Measurements from ENCODE around the gene TMEM150A.
"Not testable (repeated sequence)": the region's sequence is repeated elsewhere in the genome, so short reads cannot be mapped to it uniquely, and the experiment has no call there.

Gene TMEM150A

DNA sequence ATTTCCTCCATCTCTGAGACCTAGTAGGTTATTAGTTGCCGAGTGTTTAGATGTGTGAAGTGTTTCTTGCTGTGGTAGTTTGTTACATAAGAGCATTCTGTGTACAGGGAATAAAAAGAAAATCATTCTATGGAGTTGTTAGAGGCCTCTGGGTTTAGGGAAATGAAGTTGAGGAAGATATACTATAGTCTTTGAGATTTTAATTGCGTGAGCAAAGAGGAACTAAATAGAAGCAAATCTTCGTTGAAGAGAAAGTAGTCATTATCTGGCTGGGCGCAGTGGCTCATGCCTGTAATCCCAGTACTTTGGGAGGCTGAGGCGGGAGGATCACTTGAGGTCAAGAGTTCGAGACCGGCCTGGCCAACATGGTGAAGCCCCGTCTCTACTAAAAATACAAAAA lies 32.5 kb upstream of the TMEM150A start:
- Histone ChIP-seq H3K36me3 (replicated peaks) (peaks cover 74% of the 10 kb centered on the region), H3K4me3 (ENCODE audit: low read depth, low read length) (no peak overlapping the region), H3K27me3 (replicated peaks) (no peaks in the 10 kb centered on the region), H3K27ac (no peak overlapping the region)
- in situ Hi-C loops (cut with HindIII; ENCODE audit: low pct_ligation_motif_present, low sequenced_read_pairs), result no loop called here
- TF ChIP-seq, protein P1, sequence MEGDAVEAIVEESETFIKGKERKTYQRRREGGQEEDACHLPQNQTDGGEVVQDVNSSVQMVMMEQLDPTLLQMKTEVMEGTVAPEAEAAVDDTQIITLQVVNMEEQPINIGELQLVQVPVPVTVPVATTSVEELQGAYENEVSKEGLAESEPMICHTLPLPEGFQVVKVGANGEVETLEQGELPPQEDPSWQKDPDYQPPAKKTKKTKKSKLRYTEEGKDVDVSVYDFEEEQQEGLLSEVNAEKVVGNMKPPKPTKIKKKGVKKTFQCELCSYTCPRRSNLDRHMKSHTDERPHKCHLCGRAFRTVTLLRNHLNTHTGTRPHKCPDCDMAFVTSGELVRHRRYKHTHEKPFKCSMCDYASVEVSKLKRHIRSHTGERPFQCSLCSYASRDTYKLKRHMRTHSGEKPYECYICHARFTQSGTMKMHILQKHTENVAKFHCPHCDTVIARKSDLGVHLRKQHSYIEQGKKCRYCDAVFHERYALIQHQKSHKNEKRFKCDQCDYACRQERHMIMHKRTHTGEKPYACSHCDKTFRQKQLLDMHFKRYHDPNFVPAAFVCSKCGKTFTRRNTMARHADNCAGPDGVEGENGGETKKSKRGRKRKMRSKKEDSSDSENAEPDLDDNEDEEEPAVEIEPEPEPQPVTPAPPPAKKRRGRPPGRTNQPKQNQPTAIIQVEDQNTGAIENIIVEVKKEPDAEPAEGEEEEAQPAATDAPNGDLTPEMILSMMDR (IDR thresholded peaks at IDR 0.05; ENCODE audit: low read depth, low read length, missing control alignments), result no peak
- no peak for DNase-seq

DNA sequence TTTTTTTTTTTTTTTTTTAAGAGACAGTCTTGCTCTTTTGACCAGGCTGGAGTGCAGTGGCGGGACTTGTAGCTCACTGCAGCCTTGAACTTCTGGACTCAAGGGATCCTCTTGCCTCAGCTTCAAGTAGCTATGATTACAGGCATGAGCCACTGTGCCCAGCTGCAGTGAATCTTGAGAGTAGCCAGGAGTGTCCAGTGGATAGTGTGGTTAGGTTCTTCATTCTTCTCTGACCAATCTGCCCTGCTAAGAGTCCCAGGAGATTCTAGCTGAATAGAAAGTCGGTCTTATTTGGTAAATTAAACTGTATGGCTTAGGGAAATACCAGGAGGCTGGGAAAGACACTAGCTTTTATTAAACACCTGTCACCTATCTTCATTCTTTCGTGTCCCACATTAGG lies 28.8 kb upstream of the TMEM150A start:
- peaks cover 72% of the 10 kb centered on the region for H3K36me3 ChIP-seq (replicated peaks)

DNA sequence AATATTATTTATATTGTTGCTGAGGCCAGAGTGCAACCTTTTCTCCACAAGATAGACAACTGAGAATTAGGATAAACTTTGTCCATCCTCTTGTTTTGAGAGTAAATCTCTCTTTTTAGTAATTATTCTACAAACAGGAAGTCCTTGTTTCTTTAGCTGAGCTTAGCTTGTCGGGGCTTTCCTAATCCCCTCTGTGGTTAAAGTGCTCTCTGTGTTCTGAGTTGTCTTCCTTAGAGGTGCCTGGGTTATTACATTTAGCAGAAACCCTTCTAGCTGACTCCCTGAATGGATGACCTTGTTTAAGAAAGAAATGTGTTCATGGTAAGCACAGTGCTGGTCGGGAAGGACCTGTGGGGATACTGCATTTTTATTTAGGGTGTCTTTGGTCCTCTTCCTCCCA lies 26.2 kb upstream of the TMEM150A start:
- no peak for DNase-seq
- Histone ChIP-seq H3K36me3 (replicated peaks) (peaks cover 79% of the 10 kb centered on the region), H3K27ac (no peak overlapping the region), H3K4me3 (ENCODE audit: low read depth, low read length) (no peak overlapping the region), H3K27me3 (replicated peaks) (no peaks in the 10 kb centered on the region)
- TF ChIP-seq, protein P1 (IDR thresholded peaks at IDR 0.05; ENCODE audit: low read depth, low read length, missing control alignments), result no peak
- in situ Hi-C loops (cut with HindIII; ENCODE audit: low pct_ligation_motif_present, low sequenced_read_pairs), result no loop called here

More for the DNA sequence above, 28.8 kb upstream of the TMEM150A start:
- in situ Hi-C loops (cut with HindIII; ENCODE audit: low pct_ligation_motif_present, low sequenced_read_pairs), result no loop called here
- TF ChIP-seq, protein P1 (IDR thresholded peaks at IDR 0.05; ENCODE audit: low read depth, low read length, missing control alignments), result no peak
- H3K4me3 ChIP-seq (ENCODE audit: low read depth, low read length), result no peak overlapping the region
- no peaks in the 10 kb centered on the region for H3K27me3 ChIP-seq (replicated peaks)
- DNase-seq, result no peak
- no peak overlapping the region for H3K27ac ChIP-seq

DNA sequence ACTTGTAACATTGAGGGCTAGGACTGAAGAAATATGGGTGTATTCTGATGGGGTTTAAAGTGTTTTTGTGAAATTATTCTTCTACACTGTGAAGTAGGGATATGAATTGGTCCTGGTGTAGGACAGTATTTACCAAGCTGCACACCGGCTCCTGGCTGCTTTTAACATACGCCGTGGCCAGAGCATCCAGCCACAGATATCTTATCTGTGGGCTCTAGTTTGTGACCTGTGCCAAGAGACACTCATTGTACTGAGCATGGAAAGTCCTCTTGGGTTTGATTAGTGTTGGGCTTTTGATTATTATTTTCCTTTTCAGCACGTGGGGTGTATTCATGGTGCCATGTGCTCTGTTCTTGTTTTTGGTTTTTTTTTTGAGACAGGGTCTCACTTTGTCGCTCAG lies 21.5 kb upstream of the TMEM150A start:
- H3K27ac ChIP-seq, result no peak overlapping the region

DNA sequence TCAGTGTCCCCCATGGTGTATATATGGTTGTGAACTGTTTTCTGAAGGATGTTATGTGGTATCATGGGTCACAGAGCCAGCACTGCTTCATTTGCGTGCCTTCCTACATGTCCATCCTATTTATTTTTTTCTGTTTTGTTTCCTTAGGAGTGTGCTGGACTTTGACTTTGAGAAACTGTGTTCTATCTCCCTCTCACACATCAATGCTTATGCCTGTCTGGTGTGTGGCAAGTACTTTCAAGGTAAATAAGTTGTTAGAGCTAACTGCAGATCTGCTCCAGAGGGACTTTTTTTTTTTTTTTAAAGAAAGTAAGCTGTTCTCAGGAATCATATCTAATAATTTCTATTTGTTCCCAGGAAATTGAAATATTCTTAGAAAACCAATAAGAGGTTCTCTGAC lies 18.8 kb upstream of the TMEM150A start:
- TF ChIP-seq, protein P1 (IDR thresholded peaks at IDR 0.05; ENCODE audit: low read depth, low read length, missing control alignments), result no peak
- H3K27me3 ChIP-seq (replicated peaks), result no peaks in the 10 kb centered on the region
- in situ Hi-C loops (cut with HindIII; ENCODE audit: low pct_ligation_motif_present, low sequenced_read_pairs), result no loop called here
- H3K4me3 ChIP-seq (ENCODE audit: low read depth, low read length), result no peak overlapping the region
- H3K27ac ChIP-seq, result no peak overlapping the region
- no peak for DNase-seq
- peaks cover 43% of the 10 kb centered on the region for H3K36me3 ChIP-seq (replicated peaks)

More for the DNA sequence above, 21.5 kb upstream of the TMEM150A start:
- Histone ChIP-seq H3K27me3 (replicated peaks) (no peaks in the 10 kb centered on the region), H3K4me3 (ENCODE audit: low read depth, low read length) (no peak overlapping the region), H3K36me3 (replicated peaks) (peaks cover 66% of the 10 kb centered on the region)
- DNase-seq, result no peak
- TF ChIP-seq, protein P1 (IDR thresholded peaks at IDR 0.05; ENCODE audit: low read depth, low read length, missing control alignments), result no peak
- in situ Hi-C loops (cut with HindIII; ENCODE audit: low pct_ligation_motif_present, low sequenced_read_pairs), result no loop called here

DNA sequence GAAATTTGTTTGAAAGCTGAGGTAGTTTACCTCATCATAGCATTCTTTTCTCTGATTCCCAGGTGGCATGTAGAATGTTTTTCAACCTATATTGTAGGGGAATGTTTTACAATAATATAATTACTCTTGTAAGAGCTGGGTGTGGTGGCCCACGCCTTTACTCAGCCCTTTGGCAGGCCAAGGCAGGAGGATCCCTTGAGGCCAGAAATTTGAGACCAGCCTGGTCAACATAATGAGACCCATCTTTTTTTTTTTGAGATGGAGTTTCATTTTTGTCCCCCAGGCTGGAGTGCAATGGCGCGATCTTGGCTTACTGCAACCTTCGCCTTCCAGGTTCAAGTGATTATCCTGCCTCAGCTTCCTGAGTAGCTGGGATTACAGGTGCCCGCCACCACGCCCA lies 17.1 kb upstream of the TMEM150A start:
- in situ Hi-C loops (cut with HindIII; ENCODE audit: low pct_ligation_motif_present, low sequenced_read_pairs), result no loop called here

DNA sequence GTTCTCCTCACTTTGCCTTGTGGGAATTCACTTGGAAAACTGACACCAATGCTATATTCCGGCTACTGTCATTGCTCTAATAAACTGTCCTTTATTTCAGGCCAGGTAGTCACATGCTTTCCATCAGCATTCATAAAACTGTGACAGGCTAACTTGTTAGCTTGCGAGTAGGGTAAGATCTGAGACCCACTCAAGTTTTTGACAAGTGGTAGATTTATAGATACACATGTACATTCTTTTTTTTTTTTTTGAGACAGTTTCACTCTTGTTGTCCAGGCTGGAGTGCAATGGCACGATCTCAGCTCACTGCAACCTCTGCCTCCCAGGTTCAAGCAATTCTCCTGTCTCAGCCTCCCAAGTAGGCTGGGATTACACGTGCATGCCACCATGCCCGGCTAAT lies 15.2 kb upstream of the TMEM150A start:
- DNase-seq; in situ Hi-C loops (cut with HindIII; ENCODE audit: low pct_ligation_motif_present, low sequenced_read_pairs); H3K4me3 ChIP-seq (ENCODE audit: low read depth, low read length); H3K27me3 ChIP-seq (replicated peaks); H3K36me3 ChIP-seq (replicated peaks); H3K27ac ChIP-seq: not testable (repeated sequence)

More for the DNA sequence above, 17.1 kb upstream of the TMEM150A start:
- no peak for DNase-seq
- Histone ChIP-seq H3K27ac (no peak overlapping the region), H3K36me3 (replicated peaks) (peaks cover 25% of the 10 kb centered on the region), H3K27me3 (replicated peaks) (no peaks in the 10 kb centered on the region), H3K4me3 (ENCODE audit: low read depth, low read length) (no peak overlapping the region)
- TF ChIP-seq, protein P1 (IDR thresholded peaks at IDR 0.05; ENCODE audit: low read depth, low read length, missing control alignments), result no peak
